SU-DHL-6 (cell line): Measurements from ENCODE around the gene ABCC4.

Source experiments
- H2AFZ ChIP-seq: fragments of 200-600 bp; sonication (generic); 2 replicates; pipeline ENCODE4 v1.6.1; 2014; ENCODE audit warnings: low read depth, mild to moderate bottlenecking, moderate library complexity, mixed read lengths, antibody characterized with exemption, low read length; ENCODE audit not compliant: severe bottlenecking
- H3F3A ChIP-seq: fragments of 200-600 bp; shearing (Covaris generic); 2 replicates; pipeline ENCODE4 v1.6.0; 2016; ENCODE audit warnings: antibody characterized with exemption, mild to moderate bottlenecking; ENCODE audit not compliant: insufficient read depth
- H3K27ac ChIP-seq: fragments of 200-600 bp; sonication (generic); 2 replicates; pipeline ENCODE4 v1.5.1; 2016; ENCODE audit warnings: low read depth, mild to moderate bottlenecking, low read length, moderate library complexity, mixed read lengths
- H3K27me3 ChIP-seq: fragments of 200-600 bp; sonication (generic), shearing (Covaris generic); 2 replicates; pipeline ENCODE4 v1.6.0; 2014; ENCODE audit warnings: mild to moderate bottlenecking, low read length
- H3K36me3 ChIP-seq: fragments of 200-600 bp; sonication (generic); 2 replicates; pipeline ENCODE4 v1.6.1; 2014; ENCODE audit warnings: mild to moderate bottlenecking, low read length, mixed read lengths
- H3K4me2 ChIP-seq: fragments of 300-600, 200-600 bp; shearing (Covaris generic), sonication (generic); 2 replicates; pipeline ENCODE4 v1.6.0; 2014; ENCODE audit warnings: low read length, low read depth, mild to moderate bottlenecking; ENCODE audit not compliant: poor library complexity, severe bottlenecking
- H3K4me3 ChIP-seq: fragments of 200-600 bp; sonication (generic); 2 replicates; pipeline ENCODE4 v1.5.1; 2014; ENCODE audit warnings: antibody characterized with exemption, low read length, mild to moderate bottlenecking, mixed read lengths; ENCODE audit not compliant: insufficient read depth, poor library complexity, severe bottlenecking
- H3K79me2 ChIP-seq: fragments of 200-600 bp; sonication (generic); 2 replicates; pipeline ENCODE4 v1.6.1; 2014; ENCODE audit warnings: mild to moderate bottlenecking, low read length, moderate library complexity; ENCODE audit not compliant: insufficient read depth
- H3K9ac ChIP-seq: fragments of 200-600 bp; sonication (generic); 2 replicates; pipeline ENCODE4 v1.7.0; 2014; ENCODE audit warnings: mild to moderate bottlenecking, low read length
- H3K9me2 ChIP-seq: fragments of 200-600 bp; sonication (generic); replicated peaks from 2 replicates; pipeline ENCODE4 v1.6.1; 2014; ENCODE audit warnings: low read length; ENCODE audit not compliant: insufficient read depth
- H3K9me3 ChIP-seq: fragments of 200-600 bp; sonication (generic); 2 replicates; pipeline ENCODE4 v1.6.1; 2014; ENCODE audit warnings: low read length, mixed read lengths; ENCODE audit not compliant: insufficient read depth
- H4K20me1 ChIP-seq: fragments of 200-600 bp; sonication (generic); 2 replicates; pipeline ENCODE4 v1.6.1; 2014; ENCODE audit warnings: low read depth, mild to moderate bottlenecking, antibody characterized with exemption, low read length, moderate library complexity, mixed read lengths
- EZH2phosphoT487 ChIP-seq: fragments of 200-600 bp; sonication (generic), shearing (Covaris generic); conservative IDR thresholded peaks from 2 replicates; pipeline ENCODE4 v1.6.1; 2018; ENCODE audit warnings: mild to moderate bottlenecking, antibody characterized with exemption, low read length, moderate library complexity, mixed read lengths
- TF ChIP-seq, protein P1 (sequence below): fragments of 200-600 bp; sonication (generic); IDR thresholded peaks from one replicate; pipeline ENCODE4 v1.5.1; 2017; ENCODE audit warnings: antibody characterized with exemption, mild to moderate bottlenecking, low read length, moderate library complexity; ENCODE audit not compliant: insufficient read depth, poor library complexity, severe bottlenecking

Gene ABCC4

DNA sequence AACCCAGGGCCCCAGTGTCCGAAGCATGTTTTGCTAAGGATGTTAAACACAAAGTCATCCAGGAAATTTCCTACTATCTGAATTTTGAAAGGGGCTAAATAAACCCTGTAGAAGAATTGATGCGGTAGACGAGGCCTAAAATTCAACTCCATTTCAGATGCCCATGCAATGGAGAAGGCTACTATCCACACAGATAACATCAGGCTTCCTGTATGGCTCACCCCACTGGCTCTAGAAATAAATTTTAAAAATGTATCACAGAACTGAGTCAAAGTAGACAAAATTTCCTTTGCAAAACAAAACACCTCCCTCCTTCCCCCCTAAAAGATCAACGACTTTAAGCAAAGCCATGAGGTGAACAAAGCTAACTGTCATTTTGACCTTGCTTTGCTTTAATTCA, 188.4 kb downstream of the ABCC4 start:
- H3K9me3 ChIP-seq = no peaks in the 10 kb centered on the region
- H3K27me3 ChIP-seq = no peaks in the 10 kb centered on the region
- no peak overlapping the region for H3K27ac ChIP-seq
- no peak for TF ChIP-seq EZH2phosphoT487
- TF ChIP-seq, protein P1, sequence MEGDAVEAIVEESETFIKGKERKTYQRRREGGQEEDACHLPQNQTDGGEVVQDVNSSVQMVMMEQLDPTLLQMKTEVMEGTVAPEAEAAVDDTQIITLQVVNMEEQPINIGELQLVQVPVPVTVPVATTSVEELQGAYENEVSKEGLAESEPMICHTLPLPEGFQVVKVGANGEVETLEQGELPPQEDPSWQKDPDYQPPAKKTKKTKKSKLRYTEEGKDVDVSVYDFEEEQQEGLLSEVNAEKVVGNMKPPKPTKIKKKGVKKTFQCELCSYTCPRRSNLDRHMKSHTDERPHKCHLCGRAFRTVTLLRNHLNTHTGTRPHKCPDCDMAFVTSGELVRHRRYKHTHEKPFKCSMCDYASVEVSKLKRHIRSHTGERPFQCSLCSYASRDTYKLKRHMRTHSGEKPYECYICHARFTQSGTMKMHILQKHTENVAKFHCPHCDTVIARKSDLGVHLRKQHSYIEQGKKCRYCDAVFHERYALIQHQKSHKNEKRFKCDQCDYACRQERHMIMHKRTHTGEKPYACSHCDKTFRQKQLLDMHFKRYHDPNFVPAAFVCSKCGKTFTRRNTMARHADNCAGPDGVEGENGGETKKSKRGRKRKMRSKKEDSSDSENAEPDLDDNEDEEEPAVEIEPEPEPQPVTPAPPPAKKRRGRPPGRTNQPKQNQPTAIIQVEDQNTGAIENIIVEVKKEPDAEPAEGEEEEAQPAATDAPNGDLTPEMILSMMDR = no peak
- no peaks in the 10 kb centered on the region for H3K79me2 ChIP-seq
- no peak overlapping the region for H2AFZ ChIP-seq
- H4K20me1 ChIP-seq = no peaks in the 10 kb centered on the region
- H3K9me2 ChIP-seq = no peaks in the 10 kb centered on the region
- H3F3A ChIP-seq = no peaks in the 10 kb centered on the region
- no peak overlapping the region for H3K4me3 ChIP-seq
- no peak overlapping the region for H3K4me2 ChIP-seq
- no peaks in the 10 kb centered on the region for H3K36me3 ChIP-seq
- no peak overlapping the region for H3K9ac ChIP-seq

DNA sequence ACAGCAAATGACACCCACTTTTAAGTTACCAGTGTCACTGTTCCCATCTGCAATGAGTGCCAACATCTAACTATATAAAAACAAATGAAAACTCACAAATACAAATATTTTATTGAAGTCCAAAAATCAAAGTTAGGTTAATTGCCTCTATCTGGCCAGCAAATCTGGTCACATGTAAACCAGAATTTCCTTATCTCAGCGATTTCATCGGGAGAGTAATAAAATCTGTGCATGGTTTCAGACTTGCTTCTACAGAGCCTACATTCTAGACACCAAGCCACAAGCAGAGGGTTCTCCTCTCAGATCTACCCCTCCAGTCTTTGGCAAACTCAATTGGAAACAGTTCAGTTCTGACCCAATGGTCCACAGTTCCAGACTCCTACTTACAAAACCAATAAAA, 189.6 kb downstream of the ABCC4 start:
- H3K36me3 ChIP-seq = no peaks in the 10 kb centered on the region
- H3F3A ChIP-seq = no peaks in the 10 kb centered on the region
- H3K79me2 ChIP-seq = no peaks in the 10 kb centered on the region
- H3K4me2 ChIP-seq = no peak overlapping the region
- H3K9ac ChIP-seq = no peak overlapping the region
- no peak overlapping the region for H3K4me3 ChIP-seq
- no peaks in the 10 kb centered on the region for H3K9me3 ChIP-seq
- H3K27me3 ChIP-seq = no peaks in the 10 kb centered on the region
- no peak overlapping the region for H3K27ac ChIP-seq
- no peaks in the 10 kb centered on the region for H3K9me2 ChIP-seq
- H2AFZ ChIP-seq = no peak overlapping the region
- TF ChIP-seq, protein P1 = no peak
- no peak for TF ChIP-seq EZH2phosphoT487
- no peaks in the 10 kb centered on the region for H4K20me1 ChIP-seq

DNA sequence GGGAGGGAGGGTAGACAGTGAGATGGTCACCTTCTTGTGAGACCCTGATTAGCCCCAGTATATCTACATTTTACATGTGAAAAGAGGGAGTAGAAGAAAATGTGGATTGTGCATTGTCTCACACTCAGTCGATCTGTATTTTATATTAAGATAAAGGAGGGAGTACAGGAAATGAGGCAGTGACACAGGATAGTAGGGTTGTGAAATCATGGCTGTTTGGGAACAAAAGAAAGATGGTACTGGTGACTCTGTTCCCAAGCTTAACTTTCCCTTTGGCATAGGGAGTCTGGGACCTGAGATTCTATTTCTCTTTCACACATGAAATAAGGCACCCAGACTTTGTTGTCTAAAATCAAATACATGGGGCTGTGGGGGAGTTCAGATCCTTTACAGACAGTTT, 194.7 kb downstream of the ABCC4 start:
- Histone ChIP-seq H3K79me2 (no peaks in the 10 kb centered on the region), H3K4me2 (no peak overlapping the region), H3F3A (no peaks in the 10 kb centered on the region), H3K27me3 (no peaks in the 10 kb centered on the region), H3K9me3 (no peaks in the 10 kb centered on the region), H3K27ac (no peak overlapping the region), H3K9me2 (no peaks in the 10 kb centered on the region), H3K4me3 (no peak overlapping the region), H2AFZ (no peak overlapping the region), H4K20me1 (no peaks in the 10 kb centered on the region), H3K9ac (no peak overlapping the region), H3K36me3 (no peaks in the 10 kb centered on the region)
- TF ChIP-seq, protein P1 = no peak
- no peak for TF ChIP-seq EZH2phosphoT487
